DOHH2 (cell line): ENCODE results near the gene HNRNPH2.

Source experiments
- H3F3A ChIP-seq: fragments of 200-600 bp; sonication (generic), shearing (Covaris generic); 2 replicates; pipeline ENCODE4 v1.6.0; 2016; ENCODE audit warnings: antibody characterized with exemption, mild to moderate bottlenecking; ENCODE audit not compliant: control insufficient read depth, insufficient read depth
- H3K27ac ChIP-seq: fragments of 200-600 bp; sonication (generic); 2 replicates; pipeline ENCODE4 v1.5.1; 2014; ENCODE audit warnings: low read depth, mild to moderate bottlenecking, low read length, moderate library complexity
- H3K27me3 ChIP-seq: fragments of 200-600 bp; sonication (generic); 2 replicates; pipeline ENCODE4 v1.6.1; 2014; ENCODE audit warnings: mild to moderate bottlenecking, low read length, mixed read lengths; ENCODE audit not compliant: control insufficient read depth
- H3K36me3 ChIP-seq: fragments of 200-600 bp; sonication (generic); 2 replicates; pipeline ENCODE4 v1.6.1; 2014; ENCODE audit warnings: mild to moderate bottlenecking, low read length, moderate library complexity, mixed read lengths; ENCODE audit not compliant: control insufficient read depth
- H3K4me1 ChIP-seq: fragments of 200-600 bp; sonication (generic); 2 replicates; pipeline ENCODE4 v1.6.1; 2014; ENCODE audit warnings: mild to moderate bottlenecking, low read length, mixed read lengths; ENCODE audit not compliant: control insufficient read depth
- H3K4me2 ChIP-seq: fragments of 200-600 bp; sonication (generic); 2 replicates; pipeline ENCODE4 v1.6.0; 2014; ENCODE audit warnings: mild to moderate bottlenecking, low read length, moderate library complexity
- H3K4me3 ChIP-seq: fragments of 200-600 bp; sonication (generic); 2 replicates; pipeline ENCODE4 v1.5.1; 2014; ENCODE audit warnings: mild to moderate bottlenecking, low read length, mixed read lengths
- H3K79me2 ChIP-seq: fragments of 200-600 bp; sonication (generic); 2 replicates; pipeline ENCODE4 v1.6.1; 2014; ENCODE audit warnings: mild to moderate bottlenecking, low read length, mixed read lengths; ENCODE audit not compliant: control insufficient read depth
- H3K9me2 ChIP-seq: fragments of 200-600 bp; sonication (generic); replicated peaks from 2 replicates; pipeline ENCODE4 v1.6.1; 2014; ENCODE audit warnings: mild to moderate bottlenecking, low read length, mixed read lengths; ENCODE audit not compliant: control insufficient read depth
- H3K9me3 ChIP-seq: fragments of 200-600 bp; sonication (generic); 2 replicates; pipeline ENCODE4 v1.6.1; 2014; ENCODE audit warnings: antibody characterized with exemption, low read length, mixed read lengths; ENCODE audit not compliant: control insufficient read depth, insufficient read depth
- H4K20me1 ChIP-seq: fragments of 200-600 bp; sonication (generic); 2 replicates; pipeline ENCODE4 v1.6.0; 2014; ENCODE audit warnings: low read depth, mild to moderate bottlenecking, antibody characterized with exemption, low read length, moderate library complexity; ENCODE audit not compliant: control insufficient read depth, insufficient read depth
- EZH2phosphoT487 ChIP-seq: fragments of 200-600 bp; sonication (generic); IDR thresholded peaks from 2 replicates; pipeline ENCODE4 v1.6.1; 2017; ENCODE audit warnings: borderline replicate concordance, mild to moderate bottlenecking, antibody characterized with exemption, low read length, moderate library complexity, mixed read lengths
- TF ChIP-seq, protein P1 (sequence below): fragments of 200-600 bp; sonication (generic); IDR thresholded peaks from one replicate; pipeline ENCODE4 v1.5.1; 2014; ENCODE audit warnings: antibody characterized with exemption, mild to moderate bottlenecking, low read depth, low read length; ENCODE audit not compliant: poor library complexity, severe bottlenecking

The HNRNPH2 gene

DNA sequence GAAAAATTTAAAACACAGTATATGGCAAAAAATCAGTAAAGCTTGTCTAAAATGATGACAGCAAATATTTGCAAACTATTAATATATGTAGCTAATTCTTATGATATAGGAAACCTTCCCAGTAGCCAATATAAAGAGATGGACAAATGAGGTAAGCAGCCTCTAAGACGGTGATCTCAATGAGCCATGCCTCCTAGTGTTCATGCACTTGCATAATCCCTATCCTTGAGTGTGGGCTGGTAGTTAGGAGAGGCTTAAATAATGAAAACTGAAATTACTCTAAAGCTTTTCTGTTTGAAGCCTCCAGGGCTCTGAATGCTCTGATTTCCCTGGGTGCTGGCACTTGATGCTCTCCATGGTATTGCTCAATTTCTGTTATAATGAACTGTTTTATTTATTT is 52.6 kb downstream of the HNRNPH2 start:
- Histone ChIP-seq H3K4me1 (no peaks in the 10 kb centered on the region), H4K20me1 (no peaks in the 10 kb centered on the region), H3K4me3 (no peak overlapping the region), H3K36me3 (no peaks in the 10 kb centered on the region), H3K9me2 (no peaks in the 10 kb centered on the region), H3K4me2 (no peak overlapping the region), H3K27ac (no peak overlapping the region), H3K27me3 (no peaks in the 10 kb centered on the region), H3K9me3 (no peaks in the 10 kb centered on the region), H3K79me2 (no peaks in the 10 kb centered on the region), H3F3A (no peaks in the 10 kb centered on the region)
- no peak for TF ChIP-seq EZH2phosphoT487
- TF ChIP-seq, protein P1, sequence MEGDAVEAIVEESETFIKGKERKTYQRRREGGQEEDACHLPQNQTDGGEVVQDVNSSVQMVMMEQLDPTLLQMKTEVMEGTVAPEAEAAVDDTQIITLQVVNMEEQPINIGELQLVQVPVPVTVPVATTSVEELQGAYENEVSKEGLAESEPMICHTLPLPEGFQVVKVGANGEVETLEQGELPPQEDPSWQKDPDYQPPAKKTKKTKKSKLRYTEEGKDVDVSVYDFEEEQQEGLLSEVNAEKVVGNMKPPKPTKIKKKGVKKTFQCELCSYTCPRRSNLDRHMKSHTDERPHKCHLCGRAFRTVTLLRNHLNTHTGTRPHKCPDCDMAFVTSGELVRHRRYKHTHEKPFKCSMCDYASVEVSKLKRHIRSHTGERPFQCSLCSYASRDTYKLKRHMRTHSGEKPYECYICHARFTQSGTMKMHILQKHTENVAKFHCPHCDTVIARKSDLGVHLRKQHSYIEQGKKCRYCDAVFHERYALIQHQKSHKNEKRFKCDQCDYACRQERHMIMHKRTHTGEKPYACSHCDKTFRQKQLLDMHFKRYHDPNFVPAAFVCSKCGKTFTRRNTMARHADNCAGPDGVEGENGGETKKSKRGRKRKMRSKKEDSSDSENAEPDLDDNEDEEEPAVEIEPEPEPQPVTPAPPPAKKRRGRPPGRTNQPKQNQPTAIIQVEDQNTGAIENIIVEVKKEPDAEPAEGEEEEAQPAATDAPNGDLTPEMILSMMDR, result no peak

DNA sequence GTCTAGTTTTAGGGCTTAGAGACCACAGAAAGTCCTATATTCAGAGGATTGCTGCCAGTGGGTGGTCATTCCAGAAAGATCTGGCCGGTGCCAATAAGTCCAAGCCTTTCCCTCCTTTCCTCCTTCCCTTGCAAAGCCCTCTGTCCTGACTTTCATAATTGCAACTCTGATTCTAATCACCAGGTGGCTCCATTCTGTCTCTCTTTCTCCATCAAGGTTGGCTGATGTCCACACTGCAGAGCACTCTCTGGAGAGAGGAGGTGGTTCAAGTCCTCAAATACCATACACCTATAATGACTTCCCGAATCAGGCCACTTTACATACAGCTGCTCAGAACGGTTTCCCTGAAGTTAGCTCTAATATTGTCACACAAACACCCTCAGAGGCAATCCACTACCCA is 54.9 kb downstream of the HNRNPH2 start:
- Histone ChIP-seq H3K79me2 (no peaks in the 10 kb centered on the region), H3K4me2 (no peak overlapping the region), H3K27me3 (no peaks in the 10 kb centered on the region), H3K4me1 (no peaks in the 10 kb centered on the region), H3K9me2 (no peaks in the 10 kb centered on the region), H3F3A (no peaks in the 10 kb centered on the region), H3K27ac (no peak overlapping the region), H3K4me3 (no peak overlapping the region), H3K9me3 (no peaks in the 10 kb centered on the region), H3K36me3 (no peaks in the 10 kb centered on the region), H4K20me1 (no peaks in the 10 kb centered on the region)
- no peak for TF ChIP-seq EZH2phosphoT487
- TF ChIP-seq, protein P1, result peak; percentile 23
